HepG2 (cell line): ENCODE data around the gene MC3R. TPM values are rescaled to one million over a fixed set of nuclear protein-coding genes. Genes with fewer than 3 reads are reported as not detected.

ENCODE experiments used
- ATAC-seq: fragments of 200-7000 bp; cut with Tn5 transposase; 3 replicates; pipeline ENCODE4 v1.9.1; 2020; ENCODE audit warnings: mild to moderate bottlenecking, moderate library complexity
- BruUV-seq: library from RNA; stranded (reverse); fragments of 400-500 nt; replicated peaks from 2 replicates; lab custom pipeline; 2021; lab: Mats Ljungman, UMichigan
- CTCF ChIA-PET: fragments of 300-600 bp; formaldehyde crosslinking; extraction: SDS; loops from one replicate; lab custom pipeline; 2021; ENCODE audit warnings: low total read pairs, inconsistent platforms, low intra/inter-chr PET ratio; lab: Yijun Ruan, JAX
- POLR2A ChIA-PET: fragments of 350-600 bp; sonication (Branson Sonifier 250); formaldehyde crosslinking; loops from one replicate; lab custom pipeline; 2020; ENCODE audit warnings: antibody characterized with exemption, inconsistent platforms; lab: Yijun Ruan, JAX
- DNase-seq: peaks from one replicate; pipeline ENCODE4 v3.0.0-alpha.2; 2015; ENCODE audit warnings: low spot score
- FAIRE-seq: peaks from 3 replicates; lab custom pipeline; 2011; peaks lifted over from hg19 to GRCh38; lab: Jason Lieb, UNC
- H2AFZ ChIP-seq: one replicate; pipeline ENCODE4 v1.6.1; 2011; ENCODE audit warnings: low read length, inconsistent platforms
- H3K27ac ChIP-seq: fragments of 300-600 bp; 3 replicates; pipeline ENCODE4 v1.8.0; 2011; ENCODE audit warnings: mixed run types, mild to moderate bottlenecking, mixed read lengths, low read length, inconsistent platforms; ENCODE audit not compliant: insufficient read depth; ENCODE audit errors: extremely low read length
- H3K27me3 ChIP-seq, 2 experiments: fragments of 200-600 bp in 1 of 2; 2 replicates in 1 of 2; 3 replicates in 1 of 2; pipeline versions ENCODE4 v1.6.0 to v1.8.0; 2011; ENCODE audit warnings: low read length in 2 of 2, mild to moderate bottlenecking in 2 of 2, moderate library complexity in 2 of 2, inconsistent platforms in 1 of 2; ENCODE audit not compliant: insufficient read depth in 2 of 2, control insufficient read depth in 1 of 2
- H3K36me3 ChIP-seq, 2 experiments: fragments of 200-600 bp in 1 of 2; replicated peaks in 1 of 2; 2 replicates in 1 of 2; 3 replicates in 1 of 2; pipeline versions ENCODE4 v1.5.1 to v1.8.0; 2011; ENCODE audit warnings: low read length in 2 of 2, inconsistent platforms in 1 of 2; ENCODE audit not compliant: insufficient read depth in 2 of 2, control insufficient read depth in 1 of 2
- H3K4me1 ChIP-seq: 2 replicates; pipeline ENCODE4 v1.5.1; 2012; ENCODE audit warnings: low read length, inconsistent platforms; ENCODE audit not compliant: insufficient read depth
- H3K4me2 ChIP-seq: 2 replicates; pipeline ENCODE4 v1.6.0; 2011; ENCODE audit warnings: low read depth, low read length, inconsistent platforms
- H3K4me3 ChIP-seq, 3 experiments: fragments of 200-600 bp in 1 of 3; sonication (generic), shearing (Covaris generic) in 1 of 3; replicated peaks in 1 of 3; 2 replicates each; pipeline ENCODE4 v1.5.1; 2011 to 2016; ENCODE audit warnings: low read length in 3 of 3, inconsistent platforms in 2 of 3, low read depth in 2 of 3, mild to moderate bottlenecking in 2 of 3, control low read depth in 1 of 3, mixed read lengths in 1 of 3; ENCODE audit not compliant: insufficient read depth in 1 of 3
- H3K79me2 ChIP-seq: one replicate; pipeline ENCODE4 v1.6.1; 2011; ENCODE audit warnings: low read length, inconsistent platforms; ENCODE audit not compliant: insufficient read depth
- H3K9ac ChIP-seq: 2 replicates; pipeline ENCODE4 v1.6.0; 2011; ENCODE audit warnings: mild to moderate bottlenecking, low read depth, low read length, inconsistent platforms; ENCODE audit not compliant: insufficient read depth
- H3K9me3 ChIP-seq: 2 replicates; pipeline ENCODE4 v1.5.1; 2012; ENCODE audit warnings: mild to moderate bottlenecking, low read length
- H4K20me1 ChIP-seq: 2 replicates; pipeline ENCODE4 v1.6.0; 2011; ENCODE audit warnings: inconsistent platforms, mild to moderate bottlenecking, low read length, moderate library complexity; ENCODE audit not compliant: insufficient read depth
- CBX2 ChIP-seq, 2 experiments: fragments of 200-600 bp in 1 of 2; sonication (generic); formaldehyde crosslinking in 1 of 2; IDR thresholded peaks; 2 replicates each; pipeline versions ENCODE4 v1.7.0 to v1.8.1; 2018 to 2022; ENCODE audit warnings: low read depth in 2 of 2, low read length in 1 of 2, mild to moderate bottlenecking in 1 of 2, missing genetic modification reagents in 1 of 2
- DNMT1 ChIP-seq: sonication (generic); formaldehyde crosslinking; IDR thresholded peaks from 2 replicates; pipeline ENCODE4 v1.5.1; 2020; ENCODE audit warnings: mild to moderate bottlenecking, missing genetic modification reagents
- FOXA1 ChIP-seq, 2 experiments: fragments of 450-650 bp in 1 of 2; sonication (generic) in 1 of 2; formaldehyde crosslinking in 1 of 2; IDR thresholded peaks; 2 replicates each; pipeline versions ENCODE4 v1.4.0 to v1.6.1; 2016 to 2020; ENCODE audit warnings: missing genetic modification reagents in 1 of 2
- MEF2D ChIP-seq: sonication (generic); formaldehyde crosslinking; IDR thresholded peaks from 2 replicates; pipeline ENCODE4 v1.5.1; 2020; ENCODE audit warnings: mild to moderate bottlenecking, missing genetic modification reagents
- MXD1 ChIP-seq: sonication (generic); formaldehyde crosslinking; IDR thresholded peaks from 2 replicates; pipeline ENCODE4 v1.4.0; 2020; ENCODE audit warnings: mild to moderate bottlenecking, missing genetic modification reagents
- U2AF2 ChIP-seq: fragments of 200-400 bp; formaldehyde crosslinking; IDR thresholded peaks from 2 replicates; pipeline ENCODE4 v1.6.1; 2017; ENCODE audit warnings: low read depth, mild to moderate bottlenecking, low read length
- ZNF792 ChIP-seq: IDR thresholded peaks from 2 replicates; pipeline ENCODE4 v1.6.1; 2016
- WGBS: methylation state at CpG from one replicate; pipeline ENCODE4 v1.1.6; 2017; ENCODE audit warnings: low lambda C conversion rate; 5-methylcytosine and 5-hydroxymethylcytosine counted together
- in situ Hi-C: cut with HindIII; loops from 2 replicates; pipeline ENCODE4 v1.10.0; 2017; ENCODE audit warnings: low pct_unique_long_range_greater_than_20kb; ENCODE audit not compliant: extremely low pct_ligation_motif_present
- intact Hi-C: fragments of 100-400 bp; cut with micrococcal nuclease; formaldehyde crosslinking; loops from one replicate; pipeline ENCODE4 v1.10.0; 2022; ENCODE audit not compliant: unreplicated experiment
- polyA plus RNA-seq, 8 experiments: library from polyadenylated mRNA; depleted of rRNA in 3 of 8; stranded (reverse) in 7 of 8; unstranded in 1 of 8; fragments of >200 nt; fragmentation: Illumina TruSeq in 4 of 8; extraction: Trizol in 4 of 8; gene quantifications; 2 replicates each; pipeline versions ENCODE4 v1.2.1 to v1.2.3, GENCODE V29; 2011 to 2016; ENCODE audit warnings: low read depth in 4 of 8, missing spikeins in 1 of 8, mixed read lengths in 1 of 8; ENCODE audit not compliant: insufficient read depth in 1 of 8
- total RNA-seq, 5 experiments: library from RNA; depleted of rRNA; stranded (reverse); fragments of >200 nt; fragmentation: Illumina TruSeq; extraction: Trizol; gene quantifications; 2 replicates each; pipeline ENCODE4 v1.2.3, GENCODE V29; 2016; ENCODE audit warnings: low read depth in 1 of 5
- TF ChIP-seq, protein P1 (sequence below): IDR thresholded peaks from 2 replicates; pipeline ENCODE4 v1.6.1; 2016; ENCODE audit warnings: low read depth, control low read depth

Gene MC3R
- total and polyA plus RNA-seq, 2 of the 13 experiments (the other 11 are each of a cell fraction or from before 2014, with no cell fraction given), result not detected

GRCh38 chr20:56273491-56273890 lies 25.0 kb downstream of the MC3R start:
- in situ Hi-C loops, result no loop called here
- intact Hi-C loops, result no loop called here

DNA sequence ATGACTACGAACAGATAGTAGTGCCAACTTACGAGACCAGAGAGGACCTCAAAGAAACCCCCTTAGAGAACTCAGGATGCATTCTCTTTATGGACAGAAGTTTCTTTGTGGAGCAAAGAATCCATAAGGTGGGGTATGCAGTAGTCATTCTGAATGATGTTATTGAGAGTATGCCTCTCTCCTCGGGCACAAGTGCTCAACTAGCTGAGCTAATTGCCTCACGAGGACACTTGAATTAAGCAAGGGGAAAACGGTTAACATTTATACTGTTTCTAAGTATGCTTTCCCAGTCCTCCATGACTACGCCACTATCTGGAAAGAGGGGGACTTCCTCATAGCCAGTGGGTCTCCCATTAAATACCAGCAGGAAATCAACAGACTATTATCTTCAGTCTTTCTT lies 25.6 kb downstream of the MC3R start:
- ATAC-seq (no peak), DNase-seq (no peak), FAIRE-seq (no peak)
- in situ Hi-C loops (no loop called here), intact Hi-C loops (no loop called here)
- Histone ChIP-seq H3K27me3 (no peaks in the 10 kb centered on the region), H4K20me1 (no peaks in the 10 kb centered on the region), H3K4me1 (no peaks in the 10 kb centered on the region), H3K36me3 (no peaks in the 10 kb centered on the region), H3K27ac (no peak overlapping the region), H3K4me2 (no peak overlapping the region), H3K9me3 (peaks cover 5% of the 10 kb centered on the region; the same call in 1 of the 2 replicates), H3K9ac (no peak overlapping the region), H2AFZ (no peak overlapping the region), H3K4me3 (no peak overlapping the region), H3K79me2 (no peaks in the 10 kb centered on the region)
- BruUV-seq, result no TSS peak
- ChIA-PET POLR2A (no interaction called here), CTCF (no interaction called here)
- 13% methylated on average over 6 of the region's 6 CpGs for WGBS
- no peak for TF ChIP-seq DNMT1

More at GRCh38 chr20:56273491-56273890, 25.0 kb downstream of the MC3R start:
- no peak for TF ChIP-seq ZNF792 (CRISPR knock-in tag)
- TF ChIP-seq, protein P1, sequence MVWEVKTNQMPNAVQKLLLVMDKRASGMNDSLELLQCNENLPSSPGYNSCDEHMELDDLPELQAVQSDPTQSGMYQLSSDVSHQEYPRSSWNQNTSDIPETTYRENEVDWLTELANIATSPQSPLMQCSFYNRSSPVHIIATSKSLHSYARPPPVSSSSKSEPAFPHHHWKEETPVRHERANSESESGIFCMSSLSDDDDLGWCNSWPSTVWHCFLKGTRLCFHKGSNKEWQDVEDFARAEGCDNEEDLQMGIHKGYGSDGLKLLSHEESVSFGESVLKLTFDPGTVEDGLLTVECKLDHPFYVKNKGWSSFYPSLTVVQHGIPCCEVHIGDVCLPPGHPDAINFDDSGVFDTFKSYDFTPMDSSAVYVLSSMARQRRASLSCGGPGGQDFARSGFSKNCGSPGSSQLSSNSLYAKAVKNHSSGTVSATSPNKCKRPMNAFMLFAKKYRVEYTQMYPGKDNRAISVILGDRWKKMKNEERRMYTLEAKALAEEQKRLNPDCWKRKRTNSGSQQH, result no peak
- no peak for TF ChIP-seq U2AF2
- TF ChIP-seq MEF2D (CRISPR knock-in tag), result no peak
- no peak for TF ChIP-seq FOXA1 (IDR thresholded peaks at IDR 0.05)
- no peak for TF ChIP-seq FOXA1 (CRISPR knock-in tag; IDR thresholded peaks at IDR 0.05)
- no peak for TF ChIP-seq CBX2 (IDR thresholded peaks at IDR 0.05; ENCODE audit: low read depth, low read length)
- no peak for TF ChIP-seq CBX2 (CRISPR knock-in tag; IDR thresholded peaks at IDR 0.05; ENCODE audit: low read depth)
- TF ChIP-seq MXD1, result no peak
- BruUV-seq, result no TSS peak
- FAIRE-seq, result no peak
- Histone ChIP-seq H3K27me3 (no peaks in the 10 kb centered on the region), H3K4me2 (no peak overlapping the region), H3K4me1 (no peaks in the 10 kb centered on the region), H3K36me3 (no peaks in the 10 kb centered on the region), H3K9ac (no peak overlapping the region), H2AFZ (no peak overlapping the region), H3K4me3 (no peak overlapping the region), H3K9me3 (peaks cover 5% of the 10 kb centered on the region; the same call in 1 of the 2 replicates), H3K79me2 (no peaks in the 10 kb centered on the region), H4K20me1 (no peaks in the 10 kb centered on the region), H3K27ac (no peak overlapping the region)
- POLR2A ChIA-PET, result no interaction called here
- no peak for DNase-seq
- CTCF ChIA-PET, result no interaction called here
- WGBS, result 4% methylated on average over 2 of the region's 2 CpGs
- ATAC-seq, result no peak
